ENCODE measurements around the gene DDX42. TPM values are rescaled to one million over a fixed set of nuclear protein-coding genes. Genes with fewer than 3 reads are reported as not detected.

DDX42 gene, protein sequence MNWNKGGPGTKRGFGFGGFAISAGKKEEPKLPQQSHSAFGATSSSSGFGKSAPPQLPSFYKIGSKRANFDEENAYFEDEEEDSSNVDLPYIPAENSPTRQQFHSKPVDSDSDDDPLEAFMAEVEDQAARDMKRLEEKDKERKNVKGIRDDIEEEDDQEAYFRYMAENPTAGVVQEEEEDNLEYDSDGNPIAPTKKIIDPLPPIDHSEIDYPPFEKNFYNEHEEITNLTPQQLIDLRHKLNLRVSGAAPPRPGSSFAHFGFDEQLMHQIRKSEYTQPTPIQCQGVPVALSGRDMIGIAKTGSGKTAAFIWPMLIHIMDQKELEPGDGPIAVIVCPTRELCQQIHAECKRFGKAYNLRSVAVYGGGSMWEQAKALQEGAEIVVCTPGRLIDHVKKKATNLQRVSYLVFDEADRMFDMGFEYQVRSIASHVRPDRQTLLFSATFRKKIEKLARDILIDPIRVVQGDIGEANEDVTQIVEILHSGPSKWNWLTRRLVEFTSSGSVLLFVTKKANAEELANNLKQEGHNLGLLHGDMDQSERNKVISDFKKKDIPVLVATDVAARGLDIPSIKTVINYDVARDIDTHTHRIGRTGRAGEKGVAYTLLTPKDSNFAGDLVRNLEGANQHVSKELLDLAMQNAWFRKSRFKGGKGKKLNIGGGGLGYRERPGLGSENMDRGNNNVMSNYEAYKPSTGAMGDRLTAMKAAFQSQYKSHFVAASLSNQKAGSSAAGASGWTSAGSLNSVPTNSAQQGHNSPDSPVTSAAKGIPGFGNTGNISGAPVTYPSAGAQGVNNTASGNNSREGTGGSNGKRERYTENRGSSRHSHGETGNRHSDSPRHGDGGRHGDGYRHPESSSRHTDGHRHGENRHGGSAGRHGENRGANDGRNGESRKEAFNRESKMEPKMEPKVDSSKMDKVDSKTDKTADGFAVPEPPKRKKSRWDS
- total RNA-seq = 90.4 TPM

DNA sequence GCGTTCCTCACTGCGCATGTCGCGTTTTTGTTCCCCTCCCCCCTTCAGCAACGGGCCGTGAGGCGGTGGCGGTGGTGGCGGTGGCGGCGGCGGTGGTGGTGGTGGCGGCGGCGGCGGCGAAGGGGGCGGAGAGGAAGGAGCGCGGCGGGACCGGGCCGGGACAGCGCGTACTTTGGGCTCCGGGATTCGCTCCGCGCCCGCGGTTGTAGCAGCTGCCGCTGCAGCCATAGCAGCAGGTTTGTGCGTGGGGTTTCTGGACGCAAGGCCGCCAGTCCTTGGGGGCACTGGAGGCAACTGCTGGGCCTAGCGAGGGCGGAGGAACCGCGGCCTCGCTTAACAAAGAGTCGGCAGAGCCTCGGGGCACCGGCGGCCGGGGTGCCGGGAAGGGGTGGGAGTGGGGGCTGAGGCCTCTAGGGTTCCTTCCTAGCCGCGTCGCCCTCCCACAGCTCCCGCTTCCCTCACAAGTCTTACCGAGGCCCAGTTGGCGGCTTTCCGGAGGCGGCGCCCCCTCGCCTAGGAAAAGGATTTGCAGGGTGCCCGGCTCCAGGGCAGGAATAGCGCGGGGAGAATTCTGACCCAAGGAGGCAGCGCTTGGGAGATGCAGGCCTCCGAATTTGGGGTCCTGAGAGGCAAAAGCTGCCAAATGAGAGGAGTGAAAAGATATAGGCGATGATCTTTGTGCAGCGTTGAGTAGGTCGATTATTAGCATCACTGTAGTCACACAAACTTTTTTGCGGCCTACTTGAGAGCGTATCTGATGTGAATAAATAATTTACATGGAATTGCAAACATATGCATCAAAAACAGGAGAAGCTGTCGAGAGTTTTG, at the start of gene DDX42:
Gene DDX42 (plus strand): TSS at position 30 of the 828 bp plus-strand sequence. CDS start 12,880 bp downstream, outside the sequence.
- DNase-seq (ENCODE audit: low spot score) = peak; percentile 26

DNA sequence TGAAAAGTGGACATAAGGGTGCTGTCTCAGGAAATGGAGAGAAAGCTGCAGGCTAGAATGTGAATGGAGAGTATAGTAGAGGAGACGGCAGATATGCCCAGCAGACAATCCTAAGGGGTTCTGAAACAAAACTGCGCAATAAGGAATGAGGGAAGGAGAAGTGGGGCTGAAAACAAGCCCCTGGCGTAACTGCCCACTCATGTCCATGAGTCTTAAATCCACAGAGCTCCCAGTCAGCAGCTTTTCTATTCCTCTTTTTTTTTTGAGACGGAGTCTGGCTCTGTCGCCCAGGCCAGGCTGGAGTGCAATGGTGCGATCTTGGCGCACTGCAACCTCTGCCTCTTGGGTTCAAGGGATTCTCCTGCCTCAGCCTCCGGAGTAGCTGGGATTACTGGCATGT, 38.3 kb upstream of the DDX42 start:
- DNase-seq (ENCODE audit: low spot score) = no peak

DNA sequence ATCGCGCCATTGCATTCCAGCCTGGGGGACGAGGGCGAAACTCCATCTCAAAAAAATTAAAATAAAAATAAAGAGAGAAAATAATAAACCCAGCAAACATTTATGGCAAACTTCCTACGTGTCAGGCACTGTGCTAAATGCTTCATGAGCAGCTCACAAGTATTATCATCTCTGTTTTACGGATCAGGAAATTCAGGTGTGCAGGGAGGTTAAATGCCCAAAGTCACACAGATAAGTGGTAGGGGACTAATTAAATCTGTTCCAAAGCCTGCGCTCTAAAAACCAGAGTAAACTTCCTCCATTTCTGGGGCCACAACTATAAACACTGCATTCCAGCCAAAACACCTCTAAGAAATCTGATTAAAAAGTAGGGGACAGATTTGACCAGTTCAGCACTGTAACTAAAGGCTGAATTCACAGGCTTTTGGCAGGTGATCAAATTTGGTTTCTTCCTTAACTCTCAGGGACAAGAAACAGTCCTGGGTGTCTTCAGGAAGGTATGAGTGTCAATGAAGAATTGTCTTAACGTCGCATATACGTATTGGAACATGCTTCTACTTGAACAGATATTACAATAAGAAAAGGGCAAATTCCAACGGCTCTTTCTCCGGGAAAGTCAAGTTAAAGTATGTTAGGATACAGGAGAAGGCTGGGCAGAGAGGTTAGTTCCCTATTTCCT, 33.4 kb upstream of the DDX42 start:
- DNase-seq (ENCODE audit: low spot score) = no peak

DNA sequence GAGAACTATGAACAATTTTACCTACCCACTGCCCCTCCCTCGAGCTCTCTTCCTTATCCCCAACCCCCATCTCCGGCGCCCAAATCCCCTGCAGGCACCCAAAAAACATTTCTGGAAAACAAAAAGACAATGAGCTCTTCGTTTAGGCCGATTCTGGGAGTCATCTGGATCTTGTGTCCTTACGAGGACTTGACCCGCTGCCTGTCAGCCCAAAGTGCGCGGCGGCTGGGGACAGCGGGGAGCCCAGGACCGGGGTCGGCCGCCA, 32.9 kb upstream of the DDX42 start:
- no peak for DNase-seq (ENCODE audit: low spot score)

DNA sequence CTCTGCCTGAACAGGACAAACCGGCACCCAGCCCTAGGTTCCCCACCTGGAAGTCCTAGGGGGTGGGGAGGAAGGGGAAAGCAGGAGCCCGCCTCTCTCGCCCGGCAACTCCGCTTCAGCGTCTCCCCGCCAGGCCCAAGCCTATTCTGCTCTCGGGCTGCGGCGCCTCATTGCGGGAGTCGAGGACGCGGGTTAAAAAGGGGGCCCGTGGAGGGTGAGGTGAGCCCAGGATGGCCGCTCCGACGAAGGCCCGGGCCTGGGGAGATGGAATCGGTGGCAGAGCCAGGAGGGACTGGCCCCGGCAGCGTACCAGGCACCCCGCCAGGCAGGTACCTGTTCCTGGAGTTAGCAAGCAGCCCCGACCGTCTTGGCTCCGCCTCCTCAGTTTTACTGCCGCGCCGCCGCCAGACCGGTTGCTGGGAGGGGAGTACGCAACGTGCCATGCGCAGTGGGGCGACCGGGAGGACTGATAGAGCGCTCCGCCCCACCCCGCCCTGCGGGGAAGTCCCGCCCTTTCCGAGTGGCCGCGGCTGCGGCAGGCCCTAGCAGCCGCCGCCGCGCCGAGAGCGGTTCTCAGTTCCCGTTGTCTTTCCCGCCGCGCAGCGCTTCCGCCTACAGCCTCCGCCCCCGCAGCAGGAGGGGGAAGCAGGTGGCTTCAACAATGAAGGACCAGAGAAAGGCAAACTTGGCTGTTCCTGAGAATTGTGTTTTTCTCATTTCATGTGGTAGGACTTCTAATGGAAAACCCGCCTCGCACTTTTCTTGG, 32.4 kb upstream of the DDX42 start, which contains the start of gene STRADA:
Gene STRADA (minus strand): TSS at position 392 of the 766 bp plus-strand sequence. CDS start 13,430 bp downstream, outside the sequence.
- DNase-seq (ENCODE audit: low spot score) = peak; percentile 98

DNA sequence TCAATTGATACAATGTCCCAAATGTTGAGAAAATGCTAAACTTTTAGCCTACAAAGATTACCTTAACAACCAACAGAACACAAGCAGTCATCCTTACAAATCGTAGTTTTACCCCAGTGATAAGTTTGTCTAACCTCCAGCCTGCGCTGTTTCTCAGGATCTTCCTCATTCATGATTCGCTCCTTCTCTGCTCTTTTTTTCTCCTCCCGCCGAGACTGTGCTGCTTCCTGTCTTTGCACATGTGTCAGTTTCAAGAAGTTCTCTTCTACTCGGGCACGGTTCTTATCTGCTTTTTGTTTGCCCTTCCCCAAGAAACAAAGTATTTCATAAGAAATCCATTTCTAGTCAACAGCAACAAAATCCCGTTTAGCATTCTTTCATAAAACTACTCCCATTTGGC, 22.2 kb upstream of the DDX42 start:
- DNase-seq (ENCODE audit: low spot score) = no peak

DNA sequence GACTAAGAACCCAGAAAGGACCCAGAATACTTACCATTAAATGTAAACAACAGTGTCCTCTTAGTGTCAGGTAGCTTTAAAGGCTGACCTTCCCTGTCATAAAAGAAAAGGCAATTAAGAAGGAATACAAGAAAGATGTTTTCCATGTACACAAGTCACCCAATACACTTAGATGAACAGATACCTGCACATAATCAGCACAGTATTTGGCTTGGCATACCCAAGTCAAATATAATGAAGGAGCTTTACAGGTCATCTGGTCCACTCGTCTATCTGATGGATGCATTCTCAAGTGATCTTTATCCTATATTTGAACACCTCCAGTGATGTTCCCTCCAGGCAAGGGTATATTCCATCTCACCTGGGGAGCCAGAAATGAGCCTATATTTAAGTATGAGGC, 21.3 kb upstream of the DDX42 start:
- no peak for DNase-seq (ENCODE audit: low spot score)

DNA sequence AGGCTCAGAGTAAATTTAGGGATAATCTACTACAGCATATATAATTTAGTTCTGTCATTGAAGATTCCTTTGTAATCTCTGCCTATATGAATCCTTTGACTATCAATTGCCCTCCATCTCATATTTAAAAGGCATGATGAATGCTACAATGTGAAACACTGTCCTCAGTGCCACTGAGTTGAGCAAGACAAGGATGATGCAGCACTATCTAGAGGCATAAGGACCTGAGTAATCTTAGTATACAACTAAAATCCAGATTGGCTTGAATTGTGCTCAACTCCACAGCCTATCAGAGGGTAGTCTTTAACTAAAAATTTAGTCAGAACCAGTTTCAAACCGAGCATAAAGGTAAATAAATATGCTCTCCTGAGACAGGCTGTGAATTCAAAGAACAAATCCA, 20.8 kb upstream of the DDX42 start:
- DNase-seq (ENCODE audit: low spot score) = no peak

DNA sequence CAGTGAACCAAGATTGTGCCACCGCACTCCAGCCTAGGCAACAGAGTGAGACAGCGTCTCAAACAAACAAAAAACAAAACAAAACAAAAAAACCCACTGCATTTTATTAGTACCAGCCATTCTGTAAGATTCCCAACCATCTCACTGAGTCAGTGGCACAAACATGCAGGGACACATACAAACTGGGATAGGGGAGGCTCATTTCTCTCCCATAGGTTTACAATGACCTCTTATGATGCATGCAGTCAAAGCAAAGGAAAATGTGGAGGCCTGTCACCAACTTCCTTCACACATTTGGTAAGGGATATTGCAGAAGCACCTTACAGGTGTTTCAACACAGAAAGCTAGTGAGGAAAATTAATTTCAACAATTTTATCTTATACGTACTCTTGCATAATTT, 19.9 kb upstream of the DDX42 start:
- DNase-seq (ENCODE audit: low spot score) = no peak

DNA sequence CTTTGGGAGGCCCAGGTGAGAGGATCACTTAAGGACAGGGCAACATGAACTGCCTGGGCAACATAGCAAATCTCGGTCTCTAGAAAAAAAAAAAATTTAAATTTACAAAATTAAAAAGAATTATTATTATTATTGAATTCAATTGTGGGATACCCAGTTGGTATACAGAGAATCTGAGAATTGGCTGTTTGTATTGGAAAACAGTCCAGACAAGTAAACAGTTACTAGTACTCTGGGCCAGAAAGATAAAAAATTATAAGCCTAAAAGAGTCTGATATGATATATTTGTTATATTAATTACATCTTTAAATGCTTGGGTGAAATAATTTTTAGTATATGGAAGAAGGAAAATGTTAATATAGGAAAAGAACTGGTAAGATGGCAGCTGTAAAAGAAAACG, 15.5 kb upstream of the DDX42 start:
- DNase-seq (ENCODE audit: low spot score) = no peak

DNA sequence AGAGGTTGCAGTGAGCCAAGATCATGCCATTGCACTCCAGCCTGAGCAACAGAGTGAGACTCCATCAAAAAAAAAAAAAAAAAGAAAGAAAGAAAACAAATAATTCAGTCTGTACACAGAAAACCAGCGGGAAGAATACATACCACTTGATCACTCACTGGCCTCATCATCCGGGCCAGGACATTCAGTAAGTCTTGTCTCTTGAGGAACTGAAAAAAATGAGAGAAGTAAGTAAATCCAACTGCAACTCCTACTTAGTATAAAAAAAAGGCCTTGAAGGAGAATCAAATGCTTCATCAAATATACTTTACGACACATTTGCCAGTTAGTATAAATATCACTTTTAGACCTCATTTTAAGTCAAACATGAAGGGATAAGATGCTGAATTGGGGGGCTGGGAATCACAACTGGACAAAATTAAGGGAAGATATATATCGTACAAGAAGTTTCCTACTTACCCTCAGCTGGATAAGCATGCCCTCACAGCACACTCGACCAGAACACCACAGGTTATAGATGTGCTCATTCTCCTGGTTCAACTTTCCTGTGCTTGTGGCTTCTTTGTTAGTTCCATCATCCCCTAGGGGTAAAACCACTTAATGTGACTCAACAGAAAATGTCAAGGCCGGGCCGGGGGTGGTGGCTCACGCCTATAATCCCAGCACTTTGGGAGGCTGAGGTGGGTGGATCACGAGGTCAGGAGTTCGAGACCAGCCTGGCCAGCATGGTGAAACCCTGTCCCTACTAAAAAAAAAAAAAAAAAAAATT, 13.0 kb upstream of the DDX42 start:
- DNase-seq (ENCODE audit: low spot score) = no peak

DNA sequence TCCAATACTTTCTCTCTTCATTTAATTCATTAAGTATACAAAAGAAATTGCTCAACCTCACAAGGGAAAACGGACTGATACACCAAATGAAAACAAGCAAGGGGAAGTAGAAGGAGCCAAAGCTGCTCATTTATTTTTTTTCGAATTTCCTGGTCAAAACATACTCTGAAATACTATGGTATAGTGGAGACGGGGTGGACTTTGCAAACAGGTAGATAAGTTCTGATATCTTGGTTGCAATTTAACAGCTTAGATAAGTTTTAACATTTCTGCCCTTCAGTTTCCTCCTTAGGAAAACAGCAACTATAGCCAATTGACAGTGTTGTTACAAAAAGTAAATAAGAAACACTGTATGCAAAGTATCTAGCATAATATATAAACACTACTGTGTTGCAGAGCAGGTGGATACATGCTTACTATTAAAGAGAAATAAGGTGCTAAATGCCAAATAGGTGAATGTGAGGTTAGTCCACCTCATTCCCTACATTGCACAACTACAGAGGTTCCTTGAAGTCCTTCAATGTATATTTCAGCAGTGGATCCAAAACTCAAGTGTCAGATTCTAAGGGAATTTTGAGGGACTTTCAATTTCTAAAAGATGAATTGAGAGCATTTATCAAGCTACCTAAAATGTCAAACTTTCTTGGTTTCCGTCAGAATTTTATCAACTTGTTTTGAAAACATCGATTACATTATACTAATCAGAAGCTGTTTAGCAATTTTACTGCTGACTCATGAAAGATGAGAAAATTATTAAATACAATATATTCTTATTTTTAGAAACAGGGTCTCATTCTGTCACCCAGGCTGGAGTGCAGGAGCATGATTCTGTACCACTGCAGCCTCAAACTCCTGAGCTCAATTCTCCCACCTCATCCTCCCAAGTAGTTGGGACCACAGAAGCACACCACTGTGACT, 11.6 kb upstream of the DDX42 start:
- no peak for DNase-seq (ENCODE audit: low spot score)

DNA sequence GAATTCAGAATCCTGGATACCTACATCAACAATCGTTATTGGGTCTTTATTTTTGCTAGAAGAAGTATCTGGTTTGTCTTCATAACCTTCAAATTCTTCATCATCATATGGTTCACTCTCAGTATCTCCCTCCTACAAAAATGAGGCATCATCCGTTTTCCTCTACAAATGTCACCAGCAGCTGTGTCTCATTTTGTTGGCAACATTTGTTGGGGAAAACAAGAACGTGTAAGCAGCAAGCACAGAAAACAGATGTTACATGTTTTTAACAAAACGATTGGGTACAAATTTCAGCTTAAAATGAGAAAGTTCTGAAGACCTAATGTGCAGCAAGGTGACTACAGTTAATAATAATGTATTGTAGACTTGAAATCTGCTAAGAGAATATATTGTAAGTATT, 9.3 kb upstream of the DDX42 start:
- no peak for DNase-seq (ENCODE audit: low spot score)

DNA sequence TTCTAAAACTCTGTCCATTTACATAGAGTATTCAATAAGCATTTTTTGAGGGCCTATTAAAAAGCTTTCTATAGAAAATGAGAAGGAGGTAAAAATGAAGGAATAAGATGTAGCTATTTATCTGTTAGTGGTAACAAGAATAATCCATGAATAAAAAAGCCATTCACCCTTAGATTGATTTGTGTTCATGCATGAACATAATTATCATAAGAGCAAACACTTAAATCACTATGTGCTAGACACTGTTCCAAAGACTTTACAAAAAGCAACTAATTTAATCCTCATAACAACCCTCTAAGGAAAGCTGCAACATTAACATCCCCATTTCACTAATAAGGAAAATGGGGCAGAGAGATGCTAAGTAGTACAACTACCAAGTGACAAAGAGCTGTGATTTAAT, 7.2 kb upstream of the DDX42 start:
- DNase-seq (ENCODE audit: low spot score) = no peak

DNA sequence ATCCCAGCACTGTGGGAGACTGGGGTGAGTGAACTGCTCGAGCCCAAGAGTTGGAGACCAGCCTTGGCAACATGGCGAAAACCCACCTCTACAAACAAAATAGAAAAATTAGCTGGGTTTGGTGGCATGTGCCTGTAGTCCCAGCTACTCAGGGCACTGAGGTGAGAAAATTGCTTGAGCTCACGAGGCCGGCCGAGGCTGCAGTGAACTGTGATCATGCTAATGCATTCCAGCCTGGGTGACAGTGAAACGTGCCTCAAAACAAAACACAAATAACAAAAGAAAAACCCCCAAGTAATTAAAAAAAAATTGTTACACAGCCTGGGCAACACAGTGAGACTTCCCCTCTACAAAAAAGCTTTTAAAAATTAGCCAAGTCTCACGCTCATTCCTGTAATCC, 5.5 kb upstream of the DDX42 start:
- DNase-seq (ENCODE audit: low spot score) = no peak

DNA sequence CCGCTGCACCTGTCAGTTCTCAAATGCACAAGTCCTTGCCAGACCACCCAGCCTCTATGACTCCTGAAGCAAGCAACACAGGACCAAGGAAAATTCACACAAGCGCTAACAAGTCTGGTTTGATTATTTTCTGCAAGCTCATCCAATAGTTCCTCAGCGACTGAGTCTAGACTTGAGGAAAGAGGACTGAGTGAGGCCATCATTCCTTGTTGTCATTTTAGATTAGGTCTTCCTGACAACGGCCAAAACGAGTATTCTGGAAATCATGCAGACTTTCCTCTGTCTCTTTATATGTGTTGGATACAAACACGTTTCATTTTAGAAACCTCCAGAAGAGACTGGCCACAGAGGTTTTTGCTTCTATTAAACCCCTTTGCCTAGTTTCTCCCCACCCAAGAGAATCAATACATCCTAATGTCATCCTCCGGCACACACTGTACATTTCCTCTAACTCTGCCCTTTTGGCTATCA, 1.1 kb upstream of the DDX42 start:
- DNase-seq (ENCODE audit: low spot score) = no peak

DNA sequence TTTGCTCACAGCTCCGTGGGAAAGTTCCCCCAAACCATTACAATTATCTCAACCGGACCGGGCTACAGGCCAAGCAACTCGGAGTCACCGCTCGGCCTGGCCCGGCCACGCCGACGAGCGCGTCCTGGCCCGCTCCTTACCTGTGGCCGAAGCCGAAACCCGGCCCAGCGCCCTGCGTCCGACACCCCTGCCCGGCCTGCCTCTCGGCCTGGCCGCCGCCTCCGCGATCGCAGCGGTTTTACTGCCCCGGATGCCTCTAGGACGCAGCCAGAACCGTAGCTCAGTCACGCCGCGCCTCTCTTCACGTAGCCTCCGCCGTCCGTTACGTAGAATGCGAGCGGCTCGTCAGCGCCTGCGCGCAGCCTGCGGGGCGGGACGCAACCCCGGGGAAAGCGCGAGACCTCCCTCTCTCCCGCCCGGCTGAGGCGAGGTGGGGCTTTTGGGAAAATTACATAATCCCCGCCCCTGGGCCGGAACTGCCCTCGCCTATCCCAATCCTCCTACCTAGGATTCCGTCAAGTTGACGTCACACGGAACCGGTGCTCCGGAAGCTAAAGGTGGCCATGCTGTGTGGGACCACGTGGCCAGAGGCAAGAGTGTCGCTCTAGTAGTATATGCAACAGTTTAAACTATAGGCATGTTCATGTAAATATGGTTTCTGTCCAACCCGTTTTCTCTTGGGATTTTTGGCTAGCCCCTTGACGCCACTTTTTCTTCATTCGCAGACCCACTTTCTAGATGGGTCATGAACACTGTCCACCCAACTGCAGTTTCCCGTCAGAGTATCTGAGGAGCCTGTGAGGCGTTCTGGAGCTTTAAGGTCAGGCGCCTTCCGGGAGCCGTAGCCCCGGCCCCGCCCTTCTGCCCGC, 464 bp upstream of the DDX42 start, which contains the start of gene CCDC47:
Gene CCDC47 (minus strand): TSS at position 326 of the 869 bp plus-strand sequence. CDS start 7,422 bp downstream, outside the sequence.
- peak; percentile 99 for DNase-seq (ENCODE audit: low spot score)

DNA sequence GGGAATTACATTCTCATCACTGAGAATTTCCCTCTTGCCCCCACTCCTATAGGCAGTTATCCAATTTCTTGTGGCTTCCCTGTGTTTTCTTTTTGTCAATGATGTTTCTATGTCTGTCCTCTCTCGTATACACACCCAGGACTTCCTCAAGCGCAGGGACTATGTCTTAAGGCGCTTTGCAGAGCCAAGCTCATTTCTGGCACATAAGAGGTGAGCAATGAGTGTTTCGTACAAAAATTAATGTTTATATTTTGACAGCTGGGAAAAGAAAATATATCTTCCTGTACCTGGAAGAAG, 947 bp downstream of the DDX42 start:
- DNase-seq (ENCODE audit: low spot score) = no peak
